GM12878 (cell line): ENCODE data around the gene AGR3. TPM values are rescaled to one million over a fixed set of nuclear protein-coding genes. Genes with fewer than 3 reads are reported as not detected.

Source experiments
- CUX1 ChIP-seq: IDR thresholded peaks from 2 replicates; pipeline ENCODE4 v1.6.1; 2012; ENCODE audit warnings: improper control_type of control experiment, low read depth, low read length; ENCODE audit not compliant: insufficient replicate concordance
- FOXK2 ChIP-seq: fragments of 450-650 bp; IDR thresholded peaks from 2 replicates; pipeline ENCODE4 v1.6.1; 2017; ENCODE audit warnings: mild to moderate bottlenecking, moderate library complexity
- RFX5 ChIP-seq: IDR thresholded peaks from 2 replicates; pipeline ENCODE4 v1.6.1; 2011; ENCODE audit warnings: low read depth, low read length, improper control_type of control experiment
- SMC3 ChIP-seq: IDR thresholded peaks from 2 replicates; pipeline ENCODE4 v1.6.1; 2011; ENCODE audit warnings: low read length, improper control_type of control experiment, borderline replicate concordance
- SP1 ChIP-seq: IDR thresholded peaks from one replicate; pipeline ENCODE4 v1.6.1; 2011; ENCODE audit warnings: low read depth, low read length
- SREBF1 ChIP-seq: IDR thresholded peaks from 2 replicates; pipeline ENCODE4 v1.6.1; 2012; ENCODE audit warnings: mild to moderate bottlenecking, low read length
- ZNF622 ChIP-seq: fragments of 450-650 bp; IDR thresholded peaks from 2 replicates; pipeline ENCODE4 v1.6.1; 2017; ENCODE audit warnings: mild to moderate bottlenecking, inconsistent platforms
- polyA plus RNA-seq, 11 experiments: library from polyadenylated mRNA; depleted of rRNA in 4 of 11; unstranded in 6 of 11; stranded (reverse) in 5 of 11; fragments of >200 nt; fragmentation: Nextera tagmentation in 4 of 11; fragmentation: Illumina TruSeq in 1 of 11; extraction: Ambion mirVana in 4 of 11; extraction: Trizol in 1 of 11; gene quantifications; 1 replicate in 1 of 11; 2 replicates in 10 of 11; pipeline versions ENCODE4 v1.2.1 to v1.2.3, GENCODE V29; 2011 to 2016; ENCODE audit warnings: inconsistent platforms in 2 of 11, missing spikeins in 2 of 11, low read depth in 1 of 11
- total RNA-seq, 4 experiments: library from RNA; depleted of rRNA in 3 of 4; stranded (reverse); fragments of >200 nt in 3 of 4; fragmentation: Illumina TruSeq in 1 of 4; extraction: Trizol in 1 of 4; gene quantifications; 2 replicates each; pipeline versions ENCODE4 v1.2.1 to v1.2.3, GENCODE V29; 2013 to 2021
- TF ChIP-seq, protein P1 (sequence below): fragments of 450-650 bp; IDR thresholded peaks from 2 replicates; pipeline ENCODE4 v1.6.1; 2017; ENCODE audit warnings: mild to moderate bottlenecking

The AGR3 gene
- total and polyA plus RNA-seq, 10 of the 15 experiments (the other 5 are each of a cell fraction or from before 2014, with no cell fraction given), result not detected

DNA sequence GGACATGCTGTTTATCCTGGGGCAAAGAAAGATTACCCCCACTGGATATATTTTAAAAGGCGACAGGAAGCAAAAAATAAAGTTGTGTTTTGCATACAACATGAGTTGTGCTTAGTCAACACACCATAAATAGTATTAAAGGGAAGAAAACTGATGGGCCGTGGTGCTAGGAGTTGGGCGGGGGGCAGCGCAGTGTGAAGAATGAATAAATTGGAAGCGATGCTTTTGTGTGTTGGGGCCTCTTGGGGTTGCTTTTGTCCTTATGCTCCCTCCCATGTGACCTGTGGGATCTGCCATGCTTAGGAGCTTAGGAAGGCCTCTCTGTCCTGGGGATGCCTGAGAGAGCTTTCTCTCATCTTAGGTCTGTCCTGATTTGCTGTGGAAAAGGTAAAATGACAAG lies 35.0 kb upstream of the AGR3 start (continued):
- TF ChIP-seq, protein P1, sequence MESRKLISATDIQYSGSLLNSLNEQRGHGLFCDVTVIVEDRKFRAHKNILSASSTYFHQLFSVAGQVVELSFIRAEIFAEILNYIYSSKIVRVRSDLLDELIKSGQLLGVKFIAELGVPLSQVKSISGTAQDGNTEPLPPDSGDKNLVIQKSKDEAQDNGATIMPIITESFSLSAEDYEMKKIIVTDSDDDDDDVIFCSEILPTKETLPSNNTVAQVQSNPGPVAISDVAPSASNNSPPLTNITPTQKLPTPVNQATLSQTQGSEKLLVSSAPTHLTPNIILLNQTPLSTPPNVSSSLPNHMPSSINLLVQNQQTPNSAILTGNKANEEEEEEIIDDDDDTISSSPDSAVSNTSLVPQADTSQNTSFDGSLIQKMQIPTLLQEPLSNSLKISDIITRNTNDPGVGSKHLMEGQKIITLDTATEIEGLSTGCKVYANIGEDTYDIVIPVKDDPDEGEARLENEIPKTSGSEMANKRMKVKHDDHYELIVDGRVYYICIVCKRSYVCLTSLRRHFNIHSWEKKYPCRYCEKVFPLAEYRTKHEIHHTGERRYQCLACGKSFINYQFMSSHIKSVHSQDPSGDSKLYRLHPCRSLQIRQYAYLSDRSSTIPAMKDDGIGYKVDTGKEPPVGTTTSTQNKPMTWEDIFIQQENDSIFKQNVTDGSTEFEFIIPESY, result no peak
- TF ChIP-seq RFX5, result no peak
- no peak for TF ChIP-seq FOXK2
- no peak for TF ChIP-seq ZNF622
- TF ChIP-seq SP1, result no peak
- no peak for TF ChIP-seq SMC3
- TF ChIP-seq SREBF1, result no peak
- no peak for TF ChIP-seq CUX1
- TF ChIP-seq, all 136 proteins: peak for 0
